Measurements from ENCODE around the gene CYP2W1.
"Not testable (repeated sequence)": the region's sequence is repeated elsewhere in the genome, so short reads cannot be mapped to it uniquely, and the experiment has no call there.

CYP2W1 gene

GRCh38 chr7:1028044-1028770 lies 45.2 kb downstream of the CYP2W1 start:
- DNase-seq, result peak; percentile 18 to 94 (median 82)

- DNase-seq, result peak in 47 of 51 donors; percentile 22 to 86 (median 65)
Observed at GRCh38 chr7:1028775-1029636, 46.0 kb downstream of the CYP2W1 start.

DNA sequence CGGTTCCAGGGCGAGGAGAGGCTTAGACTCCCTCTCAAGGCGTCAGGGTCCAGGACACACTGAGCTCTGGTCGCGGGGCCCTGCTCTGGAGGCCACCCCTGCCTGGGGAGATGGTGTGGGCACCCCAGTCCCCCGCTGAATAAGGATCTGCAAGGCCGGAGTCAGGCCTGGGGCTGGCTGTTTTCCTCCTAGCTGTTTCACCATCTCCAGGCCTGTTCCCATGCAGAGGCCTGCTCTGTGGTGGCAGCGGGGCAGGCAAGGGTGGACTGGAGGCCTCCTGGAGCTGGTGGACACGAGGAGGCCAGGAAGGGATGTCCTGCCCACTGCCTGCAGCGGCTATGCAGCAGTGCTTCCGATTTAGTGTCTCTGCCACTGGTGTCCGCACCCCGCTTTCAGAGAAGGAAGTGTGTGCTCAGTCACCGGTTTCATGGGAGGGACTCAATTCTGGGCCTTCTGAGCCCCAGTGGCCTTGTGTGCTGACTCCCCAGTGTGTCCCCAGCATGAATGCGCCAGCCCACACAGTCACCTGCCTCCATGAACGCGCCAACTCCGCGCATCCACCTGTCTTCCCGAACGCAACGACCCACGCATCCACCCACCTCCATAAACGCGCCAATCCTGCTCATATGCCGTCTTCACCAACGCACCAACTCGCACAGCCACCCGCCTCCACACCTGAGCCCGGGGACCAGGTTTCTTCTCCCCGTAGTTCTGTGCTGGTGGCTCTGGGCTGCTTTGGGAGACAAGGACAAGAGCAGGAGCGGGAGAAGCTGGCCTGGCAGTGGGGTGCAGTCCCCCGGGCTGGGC lies 46.9 kb downstream of the CYP2W1 start:
- peak in 5 of 51 donors; percentile 16 to 58 (median 31) for DNase-seq

DNA sequence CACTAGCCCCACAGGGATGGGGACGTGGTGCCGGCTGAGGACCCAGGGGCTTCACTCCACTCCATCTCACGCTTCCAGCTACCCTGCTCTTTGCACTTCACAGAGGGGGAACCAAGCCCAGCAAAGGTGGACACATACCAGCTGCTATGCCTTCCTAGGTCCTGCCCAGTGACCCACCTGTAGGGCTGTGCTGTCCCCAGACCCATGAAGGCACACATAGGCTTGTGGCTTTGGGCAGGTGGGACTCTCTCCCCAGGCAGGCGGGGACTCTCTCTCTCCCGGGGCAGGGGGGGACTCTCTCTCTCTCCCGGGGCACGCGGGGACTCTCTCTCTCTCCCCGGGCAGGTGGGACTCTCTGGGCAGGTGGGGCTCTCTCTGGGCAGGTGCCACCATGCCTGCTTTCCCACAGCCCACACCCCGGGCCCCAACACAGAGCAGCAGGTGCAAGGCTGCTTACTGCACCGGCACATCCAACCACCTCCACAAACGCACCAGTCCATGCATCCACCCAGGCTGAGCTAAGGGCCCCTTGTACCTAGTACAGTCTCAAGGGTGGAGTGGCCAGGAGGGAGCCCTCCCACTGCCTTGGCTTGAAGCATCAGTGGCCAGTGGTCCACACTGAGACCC lies 47.6 kb downstream of the CYP2W1 start:
- DNase-seq, result no peak

DNA sequence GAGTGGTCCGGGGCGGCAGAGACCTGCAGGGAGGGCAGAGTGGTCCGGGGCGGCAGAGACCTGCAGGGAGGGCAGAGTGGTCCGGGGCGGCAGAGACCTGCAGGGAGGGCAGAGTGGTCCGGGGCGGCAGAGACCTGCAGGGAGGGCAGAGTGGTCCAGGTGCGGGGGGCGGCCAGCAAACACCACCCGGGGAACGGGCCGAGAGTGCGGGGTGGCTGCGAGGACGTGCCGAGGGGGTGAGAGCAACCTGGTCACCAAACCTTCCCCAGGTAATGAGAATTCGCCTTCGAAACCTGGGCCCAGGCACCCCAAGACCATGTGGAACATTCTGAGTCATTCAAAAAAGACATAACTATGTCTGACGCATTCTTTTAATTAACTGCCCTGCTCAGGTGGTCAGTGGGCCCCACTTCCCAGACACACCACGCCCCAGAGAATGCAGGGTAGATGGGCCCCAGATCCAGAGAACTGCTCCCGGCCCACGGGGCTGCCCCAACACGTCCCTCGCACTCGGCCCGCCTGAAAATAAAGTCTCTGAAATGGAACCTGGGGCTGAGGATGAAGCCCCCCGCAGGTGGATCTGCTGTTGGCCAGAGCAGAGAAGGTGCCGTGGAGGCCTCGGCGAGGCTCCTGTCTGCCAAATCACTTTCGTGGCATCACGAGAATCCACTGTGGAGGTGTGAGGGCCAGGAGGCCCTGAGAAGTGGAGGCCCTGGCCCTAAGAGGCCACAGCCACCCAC lies 48.9 kb downstream of the CYP2W1 start:
- DNase-seq, result no peak

- DNase-seq, result no peak
Observed at GRCh38 chr7:1032536-1033181, 49.7 kb downstream of the CYP2W1 start.

DNA sequence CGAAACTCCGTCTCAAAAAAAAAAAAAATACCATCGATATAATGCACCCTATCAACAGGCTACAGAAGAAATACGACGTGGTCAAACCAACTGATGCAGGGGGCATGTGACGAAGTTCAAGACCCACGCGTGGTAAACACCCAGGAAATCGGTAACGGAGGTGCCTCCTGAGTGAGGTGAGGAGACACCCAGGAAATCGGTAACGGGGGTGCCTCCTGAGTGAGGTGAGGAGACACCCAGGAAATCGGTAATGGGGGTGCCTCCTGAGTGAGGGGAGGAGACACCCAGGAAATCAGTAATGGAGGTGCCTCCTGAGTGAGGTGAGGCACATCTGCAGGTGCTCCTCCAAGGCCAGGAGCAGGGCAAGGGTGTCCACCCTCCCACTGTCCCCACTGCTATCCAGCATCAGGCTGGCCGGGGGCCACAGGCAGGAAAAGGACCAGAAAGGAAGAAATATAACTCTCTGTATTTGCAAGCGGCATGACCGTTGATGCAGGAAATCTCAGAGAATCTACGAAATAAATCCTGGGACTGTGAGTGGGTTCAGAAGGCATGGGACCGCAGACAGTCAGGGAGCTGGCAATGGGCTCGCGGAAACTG lies 50.7 kb downstream of the CYP2W1 start:
- DNase-seq, result no peak

DNA sequence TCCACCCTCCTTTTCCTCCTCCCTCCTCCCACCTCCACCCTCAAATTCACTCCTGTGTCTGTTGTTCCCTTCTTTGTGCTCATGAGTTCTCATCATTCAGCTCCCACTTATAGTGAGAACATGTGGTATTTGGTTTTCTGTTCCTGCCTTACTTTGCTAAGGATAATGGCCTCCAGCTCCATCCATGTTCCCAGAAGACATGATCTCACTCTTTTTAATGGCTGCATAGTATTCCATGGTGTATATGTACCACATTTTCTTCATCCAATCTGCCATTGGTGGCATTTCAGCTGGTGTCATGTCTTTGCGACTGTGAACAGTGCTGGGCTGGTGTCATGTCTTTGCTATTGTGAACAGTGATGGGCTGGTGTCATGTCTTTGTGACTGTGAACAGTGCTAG lies 51.8 kb downstream of the CYP2W1 start:
- not testable (repeated sequence) for DNase-seq

GRCh38 chr7:1036164-1036928 lies 53.4 kb downstream of the CYP2W1 start:
- DNase-seq, result not testable (repeated sequence)
